AG09309 (cell line): Measurements from ENCODE around the gene NTSR1.

Experiments
- DNase-seq: peaks from one replicate; pipeline ENCODE4 v3.0.0-alpha.2; 2010; ENCODE audit warnings: low read depth
- H3K4me3 ChIP-seq: 2 replicates; pipeline ENCODE4 v1.5.1; 2011; ENCODE audit warnings: mild to moderate bottlenecking, low read depth, low read length, moderate library complexity; ENCODE audit not compliant: control insufficient read depth
- TF ChIP-seq, protein P1 (sequence below): IDR thresholded peaks from 2 replicates; pipeline ENCODE4 v1.5.1; 2011; ENCODE audit warnings: mild to moderate bottlenecking, low read depth, low read length, inconsistent platforms; ENCODE audit not compliant: insufficient read depth, control insufficient read depth; ENCODE audit errors: missing control alignments

Gene NTSR1

DNA sequence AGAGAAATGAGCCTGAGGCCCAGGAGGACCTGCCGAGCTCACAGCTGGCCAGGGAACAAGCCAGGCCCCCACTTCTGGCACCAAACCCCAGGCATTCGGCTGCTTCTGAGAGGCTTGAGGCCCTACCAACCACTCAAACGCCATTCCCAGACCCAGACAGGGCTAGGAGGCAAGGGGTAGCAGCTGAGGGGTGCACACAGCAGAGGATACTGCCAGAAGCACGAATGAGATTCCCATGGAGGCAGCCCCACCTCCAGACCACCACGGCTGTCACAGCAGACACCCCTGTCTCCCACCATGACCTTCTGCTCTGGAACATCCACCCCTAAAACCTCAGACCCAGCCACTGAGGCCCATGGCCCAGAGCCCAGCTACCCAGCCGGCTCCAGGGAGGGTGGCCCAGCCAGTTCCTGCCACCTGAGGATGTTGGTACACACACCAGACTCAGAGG is 36.1 kb downstream of the NTSR1 start:
- H3K4me3 ChIP-seq: no peak overlapping the region
- TF ChIP-seq, protein P1, sequence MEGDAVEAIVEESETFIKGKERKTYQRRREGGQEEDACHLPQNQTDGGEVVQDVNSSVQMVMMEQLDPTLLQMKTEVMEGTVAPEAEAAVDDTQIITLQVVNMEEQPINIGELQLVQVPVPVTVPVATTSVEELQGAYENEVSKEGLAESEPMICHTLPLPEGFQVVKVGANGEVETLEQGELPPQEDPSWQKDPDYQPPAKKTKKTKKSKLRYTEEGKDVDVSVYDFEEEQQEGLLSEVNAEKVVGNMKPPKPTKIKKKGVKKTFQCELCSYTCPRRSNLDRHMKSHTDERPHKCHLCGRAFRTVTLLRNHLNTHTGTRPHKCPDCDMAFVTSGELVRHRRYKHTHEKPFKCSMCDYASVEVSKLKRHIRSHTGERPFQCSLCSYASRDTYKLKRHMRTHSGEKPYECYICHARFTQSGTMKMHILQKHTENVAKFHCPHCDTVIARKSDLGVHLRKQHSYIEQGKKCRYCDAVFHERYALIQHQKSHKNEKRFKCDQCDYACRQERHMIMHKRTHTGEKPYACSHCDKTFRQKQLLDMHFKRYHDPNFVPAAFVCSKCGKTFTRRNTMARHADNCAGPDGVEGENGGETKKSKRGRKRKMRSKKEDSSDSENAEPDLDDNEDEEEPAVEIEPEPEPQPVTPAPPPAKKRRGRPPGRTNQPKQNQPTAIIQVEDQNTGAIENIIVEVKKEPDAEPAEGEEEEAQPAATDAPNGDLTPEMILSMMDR: no peak
- no peak for DNase-seq

DNA sequence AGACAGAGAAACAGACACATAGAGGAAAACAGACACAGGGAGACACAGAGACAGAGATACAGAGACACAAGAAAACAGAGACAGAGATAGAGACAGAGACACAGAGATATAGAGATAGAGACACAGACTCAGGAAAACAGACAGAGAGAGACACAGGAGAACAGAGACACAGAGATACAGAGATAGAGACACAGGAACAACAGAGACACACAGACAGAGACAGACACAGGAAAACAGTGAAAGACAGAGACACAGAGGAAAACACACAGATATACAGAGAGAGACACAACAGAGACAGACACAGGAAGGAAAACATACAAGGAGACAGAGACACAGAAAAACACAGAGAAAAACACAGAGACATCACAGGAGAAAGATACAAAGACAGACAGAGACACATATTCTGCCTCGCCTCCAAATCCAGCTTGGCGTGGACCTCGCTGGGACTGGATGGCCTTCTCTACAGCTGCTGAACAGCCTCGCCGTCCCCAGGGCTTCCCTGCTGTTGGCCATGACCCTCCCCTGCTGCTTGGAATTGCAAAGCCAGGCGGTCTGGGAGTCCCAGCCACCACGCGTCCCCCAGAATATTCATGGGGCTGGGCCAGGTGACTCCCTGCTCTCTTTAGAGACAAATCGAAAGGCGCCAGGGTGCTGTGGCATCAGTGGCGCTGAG is 36.8 kb downstream of the NTSR1 start:
- no peak for DNase-seq
- H3K4me3 ChIP-seq: no peak overlapping the region
- TF ChIP-seq, protein P1: no peak

GRCh38 chr20:62745952-62746288 is 37.3 kb downstream of the NTSR1 start:
- TF ChIP-seq, protein P1: no peak
- no peak overlapping the region for H3K4me3 ChIP-seq
- no peak for DNase-seq

DNA sequence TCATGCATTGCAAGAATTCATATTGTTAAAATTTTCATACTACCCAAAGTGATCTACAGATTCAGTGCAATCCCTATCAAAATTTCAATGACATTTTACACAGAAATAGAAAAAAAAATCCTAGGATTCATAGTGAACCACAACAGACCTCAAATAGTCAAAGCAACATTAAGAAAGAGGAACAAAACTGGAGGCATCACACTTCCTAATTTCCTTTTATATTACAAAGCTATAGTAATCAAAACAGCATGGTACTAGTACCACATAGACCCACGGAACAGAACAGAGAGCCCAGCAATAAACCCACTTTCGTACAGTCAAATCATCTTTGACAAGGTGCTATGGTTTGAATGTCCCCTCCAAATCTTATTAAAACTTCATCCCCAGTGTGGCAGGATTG is 39.7 kb downstream of the NTSR1 start:
- H3K4me3 ChIP-seq: no peak overlapping the region
- TF ChIP-seq, protein P1: no peak
- DNase-seq: no peak

DNA sequence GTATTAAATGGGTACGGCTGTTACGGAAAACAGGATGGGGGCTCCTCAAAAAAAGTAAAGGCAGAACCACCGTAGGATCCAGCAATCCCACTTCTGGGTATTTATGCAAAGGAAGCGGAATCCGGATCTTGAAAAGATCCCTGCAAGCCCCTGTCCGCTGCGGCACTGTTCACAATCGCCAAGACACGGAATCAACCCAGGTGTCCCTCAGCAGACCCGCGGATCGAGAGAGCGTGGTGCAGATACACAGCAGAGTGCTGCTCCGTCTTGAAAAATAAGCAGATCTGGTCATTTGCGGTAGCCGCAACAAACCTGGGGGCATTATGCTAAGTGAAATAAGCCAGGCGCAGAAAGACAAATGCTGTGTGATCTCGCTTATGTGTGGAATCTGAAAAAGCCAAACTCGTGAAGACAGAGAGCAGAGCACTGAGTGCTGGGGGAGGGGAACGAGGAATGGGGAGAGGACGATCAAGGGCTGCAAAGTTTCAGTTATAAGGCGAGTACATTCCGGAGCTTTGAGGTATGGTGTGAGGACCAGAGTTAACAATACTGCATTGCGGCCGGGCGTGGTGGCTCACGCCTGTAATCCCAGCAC is 41.3 kb downstream of the NTSR1 start:
- TF ChIP-seq, protein P1: no peak
- DNase-seq: no peak
- H3K4me3 ChIP-seq: no peak overlapping the region

DNA sequence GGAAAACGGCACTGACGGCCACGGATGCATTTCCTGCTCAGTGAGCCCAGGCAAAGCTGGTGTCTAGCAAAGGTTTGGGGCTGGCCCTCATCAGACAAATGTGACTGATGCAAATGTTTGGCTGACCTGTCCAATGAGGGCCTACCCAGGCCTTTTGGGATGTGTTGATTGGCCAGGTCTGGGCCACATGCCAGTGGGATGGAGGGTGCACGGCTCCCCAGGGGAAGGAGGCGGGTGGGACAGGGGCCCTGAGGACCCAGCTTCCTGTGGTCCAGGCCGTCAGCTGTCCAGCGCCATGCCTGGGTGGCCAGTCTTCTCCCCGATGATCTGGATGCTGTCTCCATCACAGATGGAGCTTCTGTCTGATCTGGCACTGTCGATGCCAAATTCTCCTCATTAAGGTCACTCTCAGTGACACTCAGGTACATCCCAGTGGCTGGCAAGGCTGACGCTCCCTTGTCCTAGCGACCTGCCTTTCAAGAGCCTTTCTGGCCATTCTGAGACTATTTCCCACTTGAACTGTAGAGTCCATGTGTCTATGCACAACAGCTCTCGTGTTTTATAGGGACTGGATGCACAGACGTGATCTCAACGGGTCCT is 43.0 kb downstream of the NTSR1 start:
- H3K4me3 ChIP-seq: no peak overlapping the region
- no peak for DNase-seq
- TF ChIP-seq, protein P1: no peak

GRCh38 chr20:62752181-62752670 is 43.6 kb downstream of the NTSR1 start:
- no peak overlapping the region for H3K4me3 ChIP-seq
- no peak for DNase-seq
- TF ChIP-seq, protein P1: no peak
